Keratinocyte (primary cell): ENCODE measurements around the gene BTRC. TPM values are rescaled to one million over a fixed set of nuclear protein-coding genes. Genes with fewer than 3 reads are reported as not detected.

Experiments used
- DNase-seq: peaks from one replicate; pipeline ENCODE4 v3.0.0-alpha.2; 2011; ENCODE audit warnings: low read depth, missing footprints, low spot score
- FAIRE-seq: peaks from 2 replicates; lab custom pipeline; 2011; peaks lifted over from hg19 to GRCh38; lab: Jason Lieb, UNC
- H2AFZ ChIP-seq: 2 replicates; pipeline ENCODE4 v1.6.0; 2012; ENCODE audit warnings: low read length, control low read depth, inconsistent platforms; ENCODE audit not compliant: control insufficient read depth
- H3K27ac ChIP-seq: 2 replicates; pipeline ENCODE4 v1.5.1; 2011; ENCODE audit warnings: low read length; ENCODE audit not compliant: control insufficient read depth, insufficient read depth
- H3K27me3 ChIP-seq: 3 replicates; pipeline ENCODE4 v1.6.0; 2011; ENCODE audit warnings: low read length; ENCODE audit not compliant: control insufficient read depth, insufficient read depth; ENCODE audit errors: extremely low read depth
- H3K36me3 ChIP-seq, 2 experiments: 2 replicates in 1 of 2; 3 replicates in 1 of 2; pipeline ENCODE4 v1.5.1; 2011; ENCODE audit warnings: low read length in 2 of 2, mild to moderate bottlenecking in 1 of 2; ENCODE audit not compliant: control insufficient read depth in 2 of 2, insufficient read depth in 2 of 2; ENCODE audit errors: extremely low read depth in 1 of 2
- H3K4me1 ChIP-seq: 3 replicates; pipeline ENCODE4 v1.5.1; 2011; ENCODE audit warnings: low read length; ENCODE audit not compliant: control insufficient read depth, insufficient read depth; ENCODE audit errors: extremely low read depth
- H3K4me2 ChIP-seq: 3 replicates; pipeline ENCODE4 v1.6.0; 2011; ENCODE audit warnings: low read depth, low read length; ENCODE audit not compliant: control insufficient read depth, insufficient read depth; ENCODE audit errors: extremely low read depth
- H3K4me3 ChIP-seq, 3 experiments: fragments of 200-600 bp in 1 of 3; sonication (generic) in 1 of 3; 2 replicates in 2 of 3; 3 replicates in 1 of 3; pipeline ENCODE4 v1.5.1; 2011 to 2016; ENCODE audit warnings: low read length in 3 of 3, mild to moderate bottlenecking in 3 of 3, control low read depth in 2 of 3, inconsistent platforms in 1 of 3, low read depth in 1 of 3, mixed read lengths in 1 of 3, mixed run types in 1 of 3, moderate library complexity in 1 of 3; ENCODE audit not compliant: control insufficient read depth in 2 of 3, insufficient read depth in 2 of 3; ENCODE audit errors: extremely low read depth in 1 of 3
- H3K79me2 ChIP-seq: 2 replicates; pipeline ENCODE4 v1.6.0; 2012; ENCODE audit warnings: low read length; ENCODE audit not compliant: control insufficient read depth, insufficient read depth
- H3K9ac ChIP-seq: 3 replicates; pipeline ENCODE4 v1.6.0; 2011; ENCODE audit warnings: low read length; ENCODE audit not compliant: control insufficient read depth, insufficient read depth; ENCODE audit errors: extremely low read depth
- H3K9me1 ChIP-seq: 3 replicates; pipeline ENCODE4 v1.6.0; 2011; ENCODE audit warnings: low read length; ENCODE audit not compliant: control insufficient read depth, insufficient read depth; ENCODE audit errors: extremely low read depth
- H3K9me3 ChIP-seq: 2 replicates; pipeline ENCODE4 v1.5.1; 2012; ENCODE audit warnings: low read depth, low read length; ENCODE audit not compliant: control insufficient read depth
- H4K20me1 ChIP-seq: 3 replicates; pipeline ENCODE4 v1.6.0; 2011; ENCODE audit warnings: low read length; ENCODE audit not compliant: control insufficient read depth, insufficient read depth; ENCODE audit errors: extremely low read depth
- CTCF ChIP-seq, 3 experiments: IDR thresholded peaks in 1 of 3; conservative IDR thresholded peaks in 1 of 3; optimal IDR thresholded peaks in 1 of 3; 2 replicates in 2 of 3; 3 replicates in 1 of 3; pipeline versions ENCODE3 to v1.5.1; 2011; ENCODE audit warnings: low read length in 3 of 3, mild to moderate bottlenecking in 3 of 3, moderate library complexity in 2 of 3, control low read depth in 1 of 3, inconsistent platforms in 1 of 3; ENCODE audit not compliant: insufficient read depth in 2 of 3; ENCODE audit errors: extremely low read depth in 1 of 3
- EZH2 ChIP-seq: IDR thresholded peaks from one replicate; pipeline ENCODE4 v1.6.1; 2012; ENCODE audit warnings: inconsistent platforms, mild to moderate bottlenecking, low read length, moderate library complexity
- dilution Hi-C: fragments of 300-500 bp; cut with MboI; formaldehyde crosslinking; loops from one replicate; pipeline ENCODE4 v1.7.0; 2020; ENCODE audit warnings: low sequenced_read_pairs; ENCODE audit not compliant: extremely low pct_ligation_motif_present
- polyA plus RNA-seq, 5 experiments: library from polyadenylated mRNA; depleted of rRNA in 3 of 5; stranded (reverse) in 3 of 5; stranded (forward) in 1 of 5; unstranded in 1 of 5; fragments of >200 nt; gene quantifications; 1 replicate in 1 of 5; 2 replicates in 3 of 5; 3 replicates in 1 of 5; pipeline versions ENCODE4 v1.2.1 to v1.2.3, GENCODE V29; 2011 to 2012; ENCODE audit warnings: missing spikeins in 2 of 5, low read depth in 1 of 5, low replicate concordance in 1 of 5

Gene BTRC
- polyA plus RNA-seq, 1 donor (not counting 4 experiments of a cell fraction or from before 2014, with no cell fraction given): 21.7 TPM

GRCh38 chr10:101319241-101319915, 34.6 kb upstream of the BTRC start:
- no peaks in the 10 kb centered on the region for H3K9me3 ChIP-seq
- FAIRE-seq: no peak
- dilution Hi-C loops: no loop called here
- H3K27ac ChIP-seq: no peak overlapping the region
- no peaks in the 10 kb centered on the region for H3K79me2 ChIP-seq
- no peak for TF ChIP-seq CTCF (optimal IDR thresholded peaks at IDR 0.05 in 1 of 3, IDR thresholded peaks at IDR 0.05 in 1 of 3, conservative IDR thresholded peaks at IDR 0.05 in 1 of 3; ENCODE audit: extremely low read depth in 1 of 3, insufficient read depth in 2 of 3, low read length in 3 of 3)
- no peak for TF ChIP-seq EZH2
- H3K9me1 ChIP-seq: no peaks in the 10 kb centered on the region
- no peaks in the 10 kb centered on the region for H3K36me3 ChIP-seq
- H2AFZ ChIP-seq: no peak overlapping the region
- DNase-seq: no peak
- no peaks in the 10 kb centered on the region for H4K20me1 ChIP-seq
- H3K4me1 ChIP-seq: peaks cover 5% of the 10 kb centered on the region
- H3K4me2 ChIP-seq: no peak overlapping the region
- no peak overlapping the region for H3K4me3 ChIP-seq
- H3K9ac ChIP-seq: no peak overlapping the region
- H3K27me3 ChIP-seq: peaks cover 22% of the 10 kb centered on the region

DNA sequence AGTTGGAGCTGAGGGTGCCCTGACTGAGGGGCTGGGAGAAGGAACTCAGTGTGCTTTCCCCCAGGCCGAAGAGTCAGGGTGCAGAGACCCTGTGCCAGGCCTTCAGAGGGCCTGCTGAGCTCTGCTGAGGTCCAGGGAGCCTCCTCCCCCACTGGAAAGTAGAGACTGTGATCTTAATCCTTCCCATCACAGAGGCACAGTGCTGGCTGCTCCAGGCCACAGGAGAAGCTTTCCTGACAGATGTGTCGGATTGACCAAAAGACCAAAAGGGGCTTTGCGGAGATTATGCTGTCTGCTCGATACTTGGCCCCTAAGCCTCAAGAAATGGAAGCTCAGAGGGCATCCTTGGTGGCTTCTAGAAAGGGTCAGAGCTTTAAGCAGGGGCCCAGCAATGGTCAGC, 32.9 kb upstream of the BTRC start:
- H3K4me3 ChIP-seq: no peak overlapping the region
- no peaks in the 10 kb centered on the region for H3K9me1 ChIP-seq
- peaks cover 23% of the 10 kb centered on the region for H3K27me3 ChIP-seq
- H3K9ac ChIP-seq: no peak overlapping the region
- no peak overlapping the region for H3K4me2 ChIP-seq
- H3K9me3 ChIP-seq: no peaks in the 10 kb centered on the region
- no peaks in the 10 kb centered on the region for H3K79me2 ChIP-seq
- no peak overlapping the region for H2AFZ ChIP-seq
- TF ChIP-seq EZH2: no peak
- TF ChIP-seq CTCF (optimal IDR thresholded peaks at IDR 0.05 in 1 of 3, IDR thresholded peaks at IDR 0.05 in 1 of 3, conservative IDR thresholded peaks at IDR 0.05 in 1 of 3; ENCODE audit: extremely low read depth in 1 of 3, insufficient read depth in 2 of 3, low read length in 3 of 3): no peak
- H3K36me3 ChIP-seq: no peaks in the 10 kb centered on the region
- FAIRE-seq: no peak
- peaks cover 5% of the 10 kb centered on the region for H3K4me1 ChIP-seq
- no peak overlapping the region for H3K27ac ChIP-seq
- dilution Hi-C loops: no loop called here
- H4K20me1 ChIP-seq: no peaks in the 10 kb centered on the region
- DNase-seq: no peak
